Uterus (tissue), 2 donors: ENCODE measurements around the gene IL13.

Experiments used
- POLR2A ChIP-seq, 2 donors: fragments of 450-650 bp; IDR thresholded peaks; one replicate each; pipeline ENCODE4 v1.6.1; 2016; ENCODE audit warnings: antibody characterized with exemption in 2 of 2, mild to moderate bottlenecking in 1 of 2, moderate library complexity in 1 of 2
- TF ChIP-seq, protein P1 (sequence below), 4 experiments: fragments of 200-600 bp in 2 of 4; fragments of 450-650 bp in 2 of 4; sonication (generic) in 2 of 4; IDR thresholded peaks; one replicate each; pipeline ENCODE4 v1.5.1; 2016 to 2019; ENCODE audit warnings: antibody characterized with exemption in 4 of 4, mild to moderate bottlenecking in 2 of 4, moderate library complexity in 1 of 4

DNA sequence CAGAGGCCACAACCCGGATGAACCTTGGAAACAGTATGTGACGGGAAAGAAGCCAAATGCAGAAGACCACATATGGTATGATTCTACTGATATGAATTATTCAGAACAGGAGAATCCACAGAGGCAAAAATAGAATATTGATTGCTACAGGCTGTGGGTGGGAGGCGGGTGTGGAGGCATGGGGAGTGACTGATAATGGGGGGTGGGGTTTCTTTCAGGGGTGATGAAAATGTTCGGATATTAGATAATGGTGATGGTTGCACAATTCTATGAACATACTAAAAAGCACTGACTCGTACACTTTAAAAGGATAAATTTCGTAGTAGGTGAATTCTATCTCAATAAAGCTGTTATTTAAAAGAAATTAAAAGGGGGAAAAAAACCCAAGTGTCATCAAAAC, 26.5 kb downstream of the IL13 start:
- TF ChIP-seq, protein P1, sequence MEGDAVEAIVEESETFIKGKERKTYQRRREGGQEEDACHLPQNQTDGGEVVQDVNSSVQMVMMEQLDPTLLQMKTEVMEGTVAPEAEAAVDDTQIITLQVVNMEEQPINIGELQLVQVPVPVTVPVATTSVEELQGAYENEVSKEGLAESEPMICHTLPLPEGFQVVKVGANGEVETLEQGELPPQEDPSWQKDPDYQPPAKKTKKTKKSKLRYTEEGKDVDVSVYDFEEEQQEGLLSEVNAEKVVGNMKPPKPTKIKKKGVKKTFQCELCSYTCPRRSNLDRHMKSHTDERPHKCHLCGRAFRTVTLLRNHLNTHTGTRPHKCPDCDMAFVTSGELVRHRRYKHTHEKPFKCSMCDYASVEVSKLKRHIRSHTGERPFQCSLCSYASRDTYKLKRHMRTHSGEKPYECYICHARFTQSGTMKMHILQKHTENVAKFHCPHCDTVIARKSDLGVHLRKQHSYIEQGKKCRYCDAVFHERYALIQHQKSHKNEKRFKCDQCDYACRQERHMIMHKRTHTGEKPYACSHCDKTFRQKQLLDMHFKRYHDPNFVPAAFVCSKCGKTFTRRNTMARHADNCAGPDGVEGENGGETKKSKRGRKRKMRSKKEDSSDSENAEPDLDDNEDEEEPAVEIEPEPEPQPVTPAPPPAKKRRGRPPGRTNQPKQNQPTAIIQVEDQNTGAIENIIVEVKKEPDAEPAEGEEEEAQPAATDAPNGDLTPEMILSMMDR (IDR thresholded peaks at IDR 0.05), result no peak
- TF ChIP-seq POLR2A (IDR thresholded peaks at IDR 0.05), result no peak
